Gastrocnemius medialis (tissue), 4 donors: ENCODE results near the gene PITPNM2.

Experiments used
- CTCF ChIP-seq, 5 experiments: fragments of 450-650 bp in 3 of 5; fragments of 200-600 bp in 2 of 5; sonication (generic) in 2 of 5; IDR thresholded peaks in 4 of 5; conservative IDR thresholded peaks in 1 of 5; 1 replicate in 4 of 5; 2 replicates in 1 of 5; pipeline ENCODE4 v1.5.1; 2016 to 2019; ENCODE audit warnings: antibody characterized with exemption in 5 of 5, mild to moderate bottlenecking in 3 of 5, moderate library complexity in 3 of 5
- POLR2A ChIP-seq, 2 donors: fragments of 450-650 bp; IDR thresholded peaks; one replicate each; pipeline ENCODE4 v1.6.1; 2017; ENCODE audit warnings: antibody characterized with exemption in 2 of 2, mild to moderate bottlenecking in 2 of 2, moderate library complexity in 2 of 2

- TF ChIP-seq POLR2A (IDR thresholded peaks at IDR 0.05) (no peak), CTCF (IDR thresholded peaks at IDR 0.05 in 4 of 5, conservative IDR thresholded peaks at IDR 0.05 in 1 of 5) (no peak)
Measured at GRCh38 chr12:123127182-123127495, 23.8 kb downstream of the PITPNM2 start.
